Colon (tissue), 2 donors: ENCODE results near the gene PHACTR1.

ENCODE experiments used
- FAIRE-seq: peaks from 2 replicates; lab custom pipeline; 2012; peaks lifted over from hg19 to GRCh38; lab: Jason Lieb, UNC
- donor health status: control.
- donor health status: control.

Gene PHACTR1

GRCh38 chr6:13268913-13269518, 552.4 kb downstream of the PHACTR1 start:
- no peak for FAIRE-seq

- no peak for FAIRE-seq
Observed at GRCh38 chr6:13272131-13273046, 555.8 kb downstream of the PHACTR1 start.

GRCh38 chr6:13273202-13273930, 556.8 kb downstream of the PHACTR1 start:
- FAIRE-seq: no peak

- no peak for FAIRE-seq
Observed at GRCh38 chr6:13273931-13274706, 557.6 kb downstream of the PHACTR1 start.

- FAIRE-seq: no peak
Observed at GRCh38 chr6:13274707-13275434, 558.3 kb downstream of the PHACTR1 start.

- FAIRE-seq: no peak
Observed at GRCh38 chr6:13275435-13275989, 558.9 kb downstream of the PHACTR1 start.

GRCh38 chr6:13277231-13277630, 560.7 kb downstream of the PHACTR1 start:
- no peak for FAIRE-seq

GRCh38 chr6:13278164-13278563, 561.6 kb downstream of the PHACTR1 start:
- FAIRE-seq: no peak

GRCh38 chr6:13278991-13279390, 562.4 kb downstream of the PHACTR1 start:
- FAIRE-seq: no peak

GRCh38 chr6:13280254-13280653, 563.7 kb downstream of the PHACTR1 start:
- FAIRE-seq: no peak

GRCh38 chr6:13281686-13282085, 565.1 kb downstream of the PHACTR1 start:
- no peak for FAIRE-seq

GRCh38 chr6:13282393-13283069, 566.0 kb downstream of the PHACTR1 start:
- FAIRE-seq: no peak

GRCh38 chr6:13283331-13283730, 566.8 kb downstream of the PHACTR1 start:
- FAIRE-seq: no peak

GRCh38 chr6:13284646-13285045, 568.1 kb downstream of the PHACTR1 start:
- no peak for FAIRE-seq

- no peak for FAIRE-seq
Observed at GRCh38 chr6:13285705-13286104, 569.1 kb downstream of the PHACTR1 start.

- FAIRE-seq: no peak
Observed at GRCh38 chr6:13286181-13286580, 569.6 kb downstream of the PHACTR1 start.

GRCh38 chr6:13287104-13287503, 570.5 kb downstream of the PHACTR1 start:
- no peak for FAIRE-seq

GRCh38 chr6:13288481-13288880, 571.9 kb downstream of the PHACTR1 start:
- FAIRE-seq: no peak

- no peak for FAIRE-seq
Observed at GRCh38 chr6:13288969-13289391, 572.4 kb downstream of the PHACTR1 start.

GRCh38 chr6:13289789-13290318, 573.3 kb downstream of the PHACTR1 start:
- no peak for FAIRE-seq
